ENCODE results near the gene CBFA2T3. TPM values are rescaled to one million over a fixed set of nuclear protein-coding genes. Genes with fewer than 3 reads are reported as not detected.

Gene CBFA2T3
- total and polyA plus RNA-seq, 2 of the 13 experiments (the other 11 are each of a cell fraction or from before 2014, with no cell fraction given), result 0.05 TPM; not detected in 1

- TF ChIP-seq THRA (CRISPR knock-in tag; IDR thresholded peaks at IDR 0.05; ENCODE audit: borderline replicate concordance) (no peak), ZNF276 (CRISPR knock-in tag; IDR thresholded peaks at IDR 0.05; ENCODE audit: low read depth) (no peak), ZNF784 (CRISPR knock-in tag; IDR thresholded peaks at IDR 0.05; ENCODE audit: borderline replicate concordance) (no peak), HNRNPLL (IDR thresholded peaks at IDR 0.05; ENCODE audit: low read depth, low read length, poor library complexity, severe bottlenecking) (peak; percentile 29), JUN (CRISPR knock-in tag; IDR thresholded peaks at IDR 0.05) (no peak), ZNF781 (CRISPR knock-in tag; IDR thresholded peaks at IDR 0.05; ENCODE audit: borderline replicate concordance, not compliant biosample characterization) (no peak), SMC3 (IDR thresholded peaks at IDR 0.05; ENCODE audit: low read length) (no peak), NCOA5 (CRISPR knock-in tag; IDR thresholded peaks at IDR 0.05) (no peak), TP53 (CRISPR knock-in tag; conservative IDR thresholded peaks at IDR 0.05) (0 out of 2 replicates have a peak, but pooled peaks have one; percentile 41), HIC2 (CRISPR knock-in tag; IDR thresholded peaks at IDR 0.05; ENCODE audit: low read depth) (no peak), ZNF337 (CRISPR knock-in tag; IDR thresholded peaks at IDR 0.05; ENCODE audit: borderline replicate concordance, low read depth) (no peak), TFE3 (CRISPR knock-in tag; IDR thresholded peaks at IDR 0.05) (no peak), SNAPC4 (CRISPR knock-in tag; IDR thresholded peaks at IDR 0.05) (peak; percentile 61; the same call in 1 of the 2 replicates), RARA (CRISPR knock-in tag; IDR thresholded peaks at IDR 0.05) (no peak)
These were observed 75.2 kb downstream of the CBFA2T3 start (continued) for GRCh38 chr16:88901718-88902337.

Measured in HepG2 (cell line).